ENCODE measurements around the gene ATP8A2.

GRCh38 chr13:25733696-25734435 is 362.1 kb downstream of the ATP8A2 start:
- TF ChIP-seq POLR2A (IDR thresholded peaks at IDR 0.05): no peak
- no peak for TF ChIP-seq CTCF (IDR thresholded peaks at IDR 0.05)
- no peak for TF ChIP-seq EP300 (IDR thresholded peaks at IDR 0.05; ENCODE audit: low read depth)

All from transverse colon (tissue), 3 donors.